HG03045 (cell line): ENCODE measurements around the gene NAALADL2.
"Not testable (repeated sequence)": the region's sequence is repeated elsewhere in the genome, so short reads cannot be mapped to it uniquely, and the experiment has no call there.

Experiments used
- ATAC-seq: cut with Tn5 transposase; IDR thresholded peaks from one replicate; pipeline ENCODE4 v1.9.1; 2021; ENCODE audit warnings: mild to moderate bottlenecking, moderate library complexity; ENCODE audit not compliant: unreplicated experiment

Gene NAALADL2

GRCh38 chr3:175066617-175067415, 207.7 kb downstream of the NAALADL2 start:
- ATAC-seq, result no peak

- ATAC-seq, result no peak
These were observed 209.5 kb downstream of the NAALADL2 start for GRCh38 chr3:175068587-175068986.

GRCh38 chr3:175070946-175071345, 211.8 kb downstream of the NAALADL2 start:
- no peak for ATAC-seq

- no peak for ATAC-seq
These were observed 214.2 kb downstream of the NAALADL2 start for GRCh38 chr3:175073219-175073905.

GRCh38 chr3:175075269-175075668, 216.1 kb downstream of the NAALADL2 start:
- ATAC-seq, result no peak

GRCh38 chr3:175077216-175077615, 218.1 kb downstream of the NAALADL2 start:
- no peak for ATAC-seq

GRCh38 chr3:175082631-175083030, 223.5 kb downstream of the NAALADL2 start:
- ATAC-seq, result no peak

GRCh38 chr3:175087128-175087527, 228.0 kb downstream of the NAALADL2 start:
- ATAC-seq, result not testable (repeated sequence)

GRCh38 chr3:175088766-175089380, 229.7 kb downstream of the NAALADL2 start:
- no peak for ATAC-seq

- no peak for ATAC-seq
These were observed 232.4 kb downstream of the NAALADL2 start for GRCh38 chr3:175091426-175092114.

- no peak for ATAC-seq
These were observed 234.6 kb downstream of the NAALADL2 start for GRCh38 chr3:175093748-175094147.

- ATAC-seq, result no peak
These were observed 235.2 kb downstream of the NAALADL2 start for GRCh38 chr3:175094344-175094743.

GRCh38 chr3:175098644-175099043, 239.5 kb downstream of the NAALADL2 start:
- ATAC-seq, result no peak

- no peak for ATAC-seq
These were observed 243.0 kb downstream of the NAALADL2 start for GRCh38 chr3:175102161-175102560.

- no peak for ATAC-seq
These were observed 244.2 kb downstream of the NAALADL2 start for GRCh38 chr3:175103298-175103697.

- ATAC-seq, result no peak
These were observed 245.9 kb downstream of the NAALADL2 start for GRCh38 chr3:175105066-175105465.

- ATAC-seq, result no peak
These were observed 248.1 kb downstream of the NAALADL2 start for GRCh38 chr3:175107231-175107630.

GRCh38 chr3:175107995-175108394, 248.9 kb downstream of the NAALADL2 start:
- ATAC-seq, result no peak

GRCh38 chr3:175108613-175109151, 249.5 kb downstream of the NAALADL2 start:
- no peak for ATAC-seq

GRCh38 chr3:175111036-175111435, 251.9 kb downstream of the NAALADL2 start:
- ATAC-seq, result no peak

GRCh38 chr3:175118382-175118941, 259.3 kb downstream of the NAALADL2 start:
- no peak for ATAC-seq
